Measurements from ENCODE around the gene CSDE1.
"Not testable (repeated sequence)": the region's sequence is repeated elsewhere in the genome, so short reads cannot be mapped to it uniquely, and the experiment has no call there.

Gene CSDE1

DNA sequence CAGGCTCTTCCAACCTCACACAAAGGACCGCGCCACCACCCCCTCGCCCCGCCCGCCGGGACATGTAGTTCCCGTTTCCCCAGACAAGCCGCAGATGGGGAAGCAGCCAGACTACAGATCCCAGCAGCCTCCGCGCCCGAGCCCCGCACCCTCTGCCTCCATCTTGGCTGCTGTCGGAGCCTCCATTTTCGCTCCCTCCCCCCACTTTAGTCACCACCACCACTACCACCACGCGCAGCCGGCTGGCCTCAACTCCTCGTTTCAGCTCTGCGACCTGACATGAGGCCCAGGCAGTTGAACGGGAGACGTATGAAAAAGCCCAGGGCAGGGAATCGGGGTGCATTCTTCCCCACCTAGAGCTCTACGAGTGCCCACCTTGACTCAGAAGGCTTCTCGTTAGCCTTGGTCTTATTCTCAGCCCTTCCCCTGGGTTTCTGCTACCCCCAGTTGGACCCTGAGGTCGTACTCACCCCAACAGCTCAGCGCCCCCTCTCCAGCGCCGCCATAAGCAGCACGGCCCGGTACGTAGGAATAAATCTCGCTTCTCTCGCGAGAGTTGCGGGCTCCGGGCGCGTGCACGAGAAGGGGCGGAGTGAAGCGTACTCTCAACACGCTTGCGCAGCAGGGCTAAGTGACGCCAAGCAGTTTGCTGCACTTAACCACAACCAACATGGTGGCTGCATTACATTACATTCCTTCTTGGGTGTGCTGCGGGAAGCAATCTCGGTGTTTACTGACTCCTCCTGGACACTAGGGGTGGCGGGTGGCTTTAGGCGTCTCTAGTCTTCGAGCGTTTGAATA lies at the start of gene CSDE1:
Gene CSDE1 (minus strand): TSS at position 530 of the 801 bp plus-strand sequence. CDS start 18,094 bp downstream, outside the sequence.
- H3K9me3 Mint-ChIP-seq: peaks cover 4% of the 10 kb centered on the region
- peak within 1 kb of the TSS; percentile 100 for H3K27ac Mint-ChIP-seq
- peak within 1 kb of the TSS; percentile 99 for H3K4me3 Mint-ChIP-seq
- peaks cover 25% of the 10 kb centered on the region for H3K36me3 Mint-ChIP-seq (ENCODE audit: low read depth)
- H3K27me3 Mint-ChIP-seq (ENCODE audit: low read depth): no peaks in the 10 kb centered on the region
- H3K4me1 Mint-ChIP-seq (ENCODE audit: low read depth): peaks cover 43% of the 10 kb centered on the region
- peak; percentile 96 for DNase-seq (ENCODE audit: low spot score)

DNA sequence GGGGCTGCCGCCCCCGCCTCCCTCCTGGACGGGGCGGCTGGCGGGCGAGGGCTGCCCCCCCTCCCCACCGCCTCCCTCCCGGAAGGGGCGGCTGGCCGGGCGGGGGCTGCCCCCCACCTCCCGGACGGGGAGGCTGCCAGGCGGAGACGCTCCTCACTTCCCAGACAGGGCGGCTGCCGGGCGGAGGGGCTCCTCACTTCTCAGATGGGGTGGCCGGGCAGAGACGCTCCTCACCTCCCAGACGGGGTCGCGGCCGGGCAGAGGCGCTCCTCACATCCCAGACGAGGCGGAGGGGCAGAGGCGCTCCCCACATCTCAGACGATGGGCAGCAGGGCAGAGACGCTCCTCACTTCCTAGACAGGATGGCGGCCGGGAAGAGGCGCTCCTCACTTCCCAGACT lies 46.7 kb upstream of the CSDE1 start:
- H3K27ac Mint-ChIP-seq; H3K27me3 Mint-ChIP-seq (ENCODE audit: low read depth); H3K9me3 Mint-ChIP-seq; H3K36me3 Mint-ChIP-seq (ENCODE audit: low read depth); H3K4me3 Mint-ChIP-seq; H3K4me1 Mint-ChIP-seq (ENCODE audit: low read depth); DNase-seq (ENCODE audit: low spot score): not testable (repeated sequence)

GRCh38 chr1:114803001-114803400 lies 45.2 kb upstream of the CSDE1 start:
- Mint-ChIP-seq H3K4me1 (ENCODE audit: low read depth) (no peaks in the 10 kb centered on the region), H3K9me3 (no peaks in the 10 kb centered on the region), H3K36me3 (ENCODE audit: low read depth) (no peaks in the 10 kb centered on the region), H3K27ac (no peak overlapping the region), H3K27me3 (ENCODE audit: low read depth) (peaks cover 10% of the 10 kb centered on the region), H3K4me3 (no peak overlapping the region)
- DNase-seq (ENCODE audit: low spot score): no peak

- Mint-ChIP-seq H3K9me3 (no peaks in the 10 kb centered on the region), H3K4me3 (no peak overlapping the region), H3K36me3 (ENCODE audit: low read depth) (no peaks in the 10 kb centered on the region), H3K4me1 (ENCODE audit: low read depth) (no peaks in the 10 kb centered on the region), H3K27ac (no peak overlapping the region), H3K27me3 (ENCODE audit: low read depth) (peaks cover 21% of the 10 kb centered on the region)
- no peak for DNase-seq (ENCODE audit: low spot score)
Observed at GRCh38 chr1:114794038-114794437, 36.3 kb upstream of the CSDE1 start.

DNA sequence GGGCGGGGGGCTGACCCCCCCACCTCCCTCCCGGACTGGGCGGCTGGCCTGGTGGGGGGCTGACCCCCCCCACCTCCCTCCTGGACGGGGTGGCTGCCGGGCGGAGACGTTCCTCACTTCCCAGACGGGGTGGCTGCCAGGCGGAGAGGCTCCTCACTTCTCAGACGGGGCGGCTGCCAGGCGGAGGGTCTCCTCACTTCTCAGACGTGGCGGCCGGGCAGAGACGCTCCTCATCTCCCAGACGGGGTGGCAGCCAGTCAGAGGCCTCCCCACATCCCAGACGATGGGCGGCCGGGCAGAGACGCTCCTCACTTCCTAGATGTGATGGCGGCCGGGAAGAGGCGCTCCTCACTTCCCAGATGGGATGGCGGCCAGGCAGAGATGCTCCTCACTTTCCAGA lies 32.8 kb upstream of the CSDE1 start:
- H3K36me3 Mint-ChIP-seq (ENCODE audit: low read depth); H3K27ac Mint-ChIP-seq; DNase-seq (ENCODE audit: low spot score); H3K4me1 Mint-ChIP-seq (ENCODE audit: low read depth); H3K4me3 Mint-ChIP-seq: not testable (repeated sequence)
- peaks cover 10% of the 10 kb centered on the region for H3K9me3 Mint-ChIP-seq
- peaks cover 20% of the 10 kb centered on the region for H3K27me3 Mint-ChIP-seq (ENCODE audit: low read depth)

GRCh38 chr1:114786440-114786839 lies 28.7 kb upstream of the CSDE1 start:
- DNase-seq (ENCODE audit: low spot score); H3K4me3 Mint-ChIP-seq; H3K36me3 Mint-ChIP-seq (ENCODE audit: low read depth); H3K4me1 Mint-ChIP-seq (ENCODE audit: low read depth); H3K27ac Mint-ChIP-seq: not testable (repeated sequence)
- peaks cover 10% of the 10 kb centered on the region for H3K9me3 Mint-ChIP-seq
- peaks cover 33% of the 10 kb centered on the region for H3K27me3 Mint-ChIP-seq (ENCODE audit: low read depth)

GRCh38 chr1:114782476-114782875 lies 24.7 kb upstream of the CSDE1 start:
- peaks cover 21% of the 10 kb centered on the region for H3K27me3 Mint-ChIP-seq (ENCODE audit: low read depth)
- H3K4me1 Mint-ChIP-seq (ENCODE audit: low read depth): peaks cover 17% of the 10 kb centered on the region
- no peak overlapping the region for H3K27ac Mint-ChIP-seq
- DNase-seq (ENCODE audit: low spot score): no peak
- H3K36me3 Mint-ChIP-seq (ENCODE audit: low read depth): peaks cover 22% of the 10 kb centered on the region
- H3K9me3 Mint-ChIP-seq: peaks cover 8% of the 10 kb centered on the region
- H3K4me3 Mint-ChIP-seq: no peak overlapping the region

DNA sequence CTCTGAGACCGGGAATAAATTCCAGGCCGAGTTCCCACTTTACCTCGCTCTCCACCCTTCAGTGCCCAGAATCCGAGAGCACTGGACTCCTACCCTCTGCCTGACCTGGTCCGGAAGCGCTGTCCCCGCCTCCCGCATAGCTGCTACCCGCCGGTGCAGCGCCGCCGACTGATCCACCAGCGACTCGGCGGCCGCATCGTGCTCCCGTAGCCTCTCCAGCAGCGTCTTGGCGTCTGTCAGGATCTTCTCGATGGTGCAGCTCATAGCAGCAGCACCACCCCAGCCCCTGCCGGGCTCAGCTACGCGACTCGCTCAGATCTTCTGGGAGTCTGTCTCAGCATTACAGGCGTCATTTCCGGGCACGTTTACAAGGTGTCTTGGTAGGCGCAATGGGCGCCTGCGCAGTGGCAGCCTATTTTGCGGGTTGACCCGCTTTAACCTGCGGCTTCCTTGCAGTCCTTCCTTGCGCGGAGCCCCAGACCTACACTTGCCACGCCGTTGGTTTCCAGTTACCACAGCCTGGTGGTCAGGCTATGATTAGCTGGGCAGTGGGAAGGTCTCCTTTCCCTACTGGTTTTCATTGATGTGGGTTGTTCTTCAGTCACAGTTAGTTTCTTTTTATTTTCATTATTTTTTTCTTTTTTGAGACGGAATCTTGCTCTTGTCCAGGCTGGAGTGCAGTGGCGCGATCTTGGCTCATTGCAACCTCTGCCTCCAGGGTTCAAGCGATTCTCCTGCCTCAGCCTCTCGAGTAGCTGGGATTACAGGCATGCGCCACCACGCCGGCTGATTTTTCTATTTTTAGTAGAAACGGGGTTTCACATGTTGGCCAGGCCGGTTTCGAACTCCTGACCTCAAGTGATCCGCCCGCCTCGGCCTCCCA lies 22.8 kb upstream of the CSDE1 start, which contains the start of gene SIKE1:
Gene SIKE1 (minus strand): TSS at position 342 of the 883 bp plus-strand sequence. CDS start 78 bp downstream, at position 264.
- H3K4me1 Mint-ChIP-seq (ENCODE audit: low read depth): peaks cover 17% of the 10 kb centered on the region

DNA sequence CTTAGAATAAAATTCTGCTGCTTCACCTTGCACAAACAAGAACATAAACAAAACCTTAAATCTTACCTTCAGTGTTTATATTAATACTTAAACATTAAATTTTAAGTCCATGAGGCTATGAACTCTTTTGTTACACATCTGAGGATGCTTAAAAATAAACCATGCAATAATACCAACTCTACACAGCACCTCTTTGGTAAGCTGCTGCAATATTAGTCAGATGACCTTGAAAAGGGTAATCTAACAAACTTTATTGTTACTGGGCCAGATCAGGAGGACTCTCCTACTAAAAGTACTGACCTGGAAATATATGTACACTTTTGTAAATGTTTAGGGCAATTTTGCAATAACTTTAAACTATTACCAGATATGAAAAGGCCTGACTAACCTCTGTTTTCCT lies 21.9 kb upstream of the CSDE1 start:
- peaks cover 10% of the 10 kb centered on the region for H3K27me3 Mint-ChIP-seq (ENCODE audit: low read depth)
- peaks cover 17% of the 10 kb centered on the region for H3K4me1 Mint-ChIP-seq (ENCODE audit: low read depth)
- peaks cover 41% of the 10 kb centered on the region for H3K36me3 Mint-ChIP-seq (ENCODE audit: low read depth)
- no peak for DNase-seq (ENCODE audit: low spot score)
- H3K9me3 Mint-ChIP-seq: no peaks in the 10 kb centered on the region
- H3K27ac Mint-ChIP-seq: peak overlapping the region; percentile 99
- peak overlapping the region; percentile 99 for H3K4me3 Mint-ChIP-seq

More for the DNA sequence above, 22.8 kb upstream of the CSDE1 start, which contains the start of gene SIKE1:
- no peaks in the 10 kb centered on the region for H3K9me3 Mint-ChIP-seq
- peaks cover 39% of the 10 kb centered on the region for H3K36me3 Mint-ChIP-seq (ENCODE audit: low read depth)
- DNase-seq (ENCODE audit: low spot score): peak; percentile 95
- H3K4me3 Mint-ChIP-seq: peak within 1 kb of the TSS; percentile 99
- H3K27ac Mint-ChIP-seq: peak within 1 kb of the TSS; percentile 99
- H3K27me3 Mint-ChIP-seq (ENCODE audit: low read depth): peaks cover 16% of the 10 kb centered on the region

- not testable (repeated sequence) for H3K4me3 Mint-ChIP-seq; H3K27me3 Mint-ChIP-seq (ENCODE audit: low read depth); H3K9me3 Mint-ChIP-seq; DNase-seq (ENCODE audit: low spot score); H3K27ac Mint-ChIP-seq
- peaks cover 17% of the 10 kb centered on the region for H3K4me1 Mint-ChIP-seq (ENCODE audit: low read depth)
- peaks cover 53% of the 10 kb centered on the region for H3K36me3 Mint-ChIP-seq (ENCODE audit: low read depth)
Observed at GRCh38 chr1:114776726-114777125, 18.9 kb upstream of the CSDE1 start.

GRCh38 chr1:114771992-114772391 lies 14.2 kb upstream of the CSDE1 start:
- H3K4me1 Mint-ChIP-seq (ENCODE audit: low read depth): no peaks in the 10 kb centered on the region
- no peaks in the 10 kb centered on the region for H3K27me3 Mint-ChIP-seq (ENCODE audit: low read depth)
- DNase-seq (ENCODE audit: low spot score): no peak
- no peaks in the 10 kb centered on the region for H3K9me3 Mint-ChIP-seq
- no peak overlapping the region for H3K4me3 Mint-ChIP-seq
- H3K27ac Mint-ChIP-seq: no peak overlapping the region
- H3K36me3 Mint-ChIP-seq (ENCODE audit: low read depth): peaks cover 40% of the 10 kb centered on the region

GRCh38 chr1:114770989-114771388 lies 13.2 kb upstream of the CSDE1 start:
- H3K4me3 Mint-ChIP-seq: no peak overlapping the region
- H3K27ac Mint-ChIP-seq: no peak overlapping the region
- H3K9me3 Mint-ChIP-seq: no peaks in the 10 kb centered on the region
- no peaks in the 10 kb centered on the region for H3K27me3 Mint-ChIP-seq (ENCODE audit: low read depth)
- no peaks in the 10 kb centered on the region for H3K4me1 Mint-ChIP-seq (ENCODE audit: low read depth)
- H3K36me3 Mint-ChIP-seq (ENCODE audit: low read depth): peaks cover 30% of the 10 kb centered on the region
- DNase-seq (ENCODE audit: low spot score): no peak

GRCh38 chr1:114764689-114765088 lies 6.9 kb upstream of the CSDE1 start:
- Mint-ChIP-seq H3K27me3 (ENCODE audit: low read depth) (no peaks in the 10 kb centered on the region), H3K4me1 (ENCODE audit: low read depth) (peaks cover 5% of the 10 kb centered on the region), H3K4me3 (no peak overlapping the region), H3K27ac (no peak overlapping the region), H3K9me3 (peaks cover 7% of the 10 kb centered on the region), H3K36me3 (ENCODE audit: low read depth) (peaks cover 10% of the 10 kb centered on the region)
- DNase-seq (ENCODE audit: low spot score): no peak

- DNase-seq (ENCODE audit: low spot score): no peak
- peaks cover 10% of the 10 kb centered on the region for H3K9me3 Mint-ChIP-seq
- peaks cover 42% of the 10 kb centered on the region for H3K4me1 Mint-ChIP-seq (ENCODE audit: low read depth)
- peaks cover 26% of the 10 kb centered on the region for H3K36me3 Mint-ChIP-seq (ENCODE audit: low read depth)
- no peaks in the 10 kb centered on the region for H3K27me3 Mint-ChIP-seq (ENCODE audit: low read depth)
- peak overlapping the region; percentile 99 for H3K4me3 Mint-ChIP-seq
- peak overlapping the region; percentile 100 for H3K27ac Mint-ChIP-seq
Observed at GRCh38 chr1:114758256-114758832, 560 bp upstream of the CSDE1 start.
